ENCODE measurements around the gene FKBP3. TPM values are rescaled to one million over a fixed set of nuclear protein-coding genes. Genes with fewer than 3 reads are reported as not detected.
A peak's percentile ranks its signal among the peaks of the same experiment; 100 is the strongest.
"Not testable (repeated sequence)": the region's sequence is repeated elsewhere in the genome, so short reads cannot be mapped to it uniquely, and the experiment has no call there.

FKBP3 gene
- 66.3 and 67.0 TPM in 2 replicates for total RNA-seq
- polyA plus RNA-seq (2012): 72.5 TPM

GRCh38 chr14:45134051-45134958 is at the start of gene FKBP3:
FKBP3 (minus strand) TSS chr14:45134481; CDS start chr14:45134456, 25 bp downstream.
- peak; percentile 99 for DNase-seq (ENCODE audit: low read depth)

GRCh38 chr14:45181806-45182205 is 47.5 kb upstream of the FKBP3 start:
- DNase-seq (ENCODE audit: low read depth): no peak

GRCh38 chr14:45181329-45181728 is 47.0 kb upstream of the FKBP3 start:
- DNase-seq (ENCODE audit: low read depth): no peak

- no peak for DNase-seq (ENCODE audit: low read depth)
These were observed 42.8 kb upstream of the FKBP3 start for GRCh38 chr14:45177076-45177475.

GRCh38 chr14:45169906-45170305 is 35.6 kb upstream of the FKBP3 start:
- no peak for DNase-seq (ENCODE audit: low read depth)

- DNase-seq (ENCODE audit: low read depth): peak; percentile 13
These were observed 21.8 kb upstream of the FKBP3 start for GRCh38 chr14:45156067-45156466.

- no peak for DNase-seq (ENCODE audit: low read depth)
These were observed 16.2 kb upstream of the FKBP3 start for GRCh38 chr14:45150386-45150890.

GRCh38 chr14:45149602-45150001 is 15.3 kb upstream of the FKBP3 start:
- DNase-seq (ENCODE audit: low read depth): no peak

GRCh38 chr14:45145214-45145613 is 10.9 kb upstream of the FKBP3 start:
- peak; percentile 6 for DNase-seq (ENCODE audit: low read depth)

- DNase-seq (ENCODE audit: low read depth): no peak
These were observed 10.4 kb upstream of the FKBP3 start for GRCh38 chr14:45144658-45145057.

- DNase-seq (ENCODE audit: low read depth): not testable (repeated sequence)
These were observed 7.8 kb upstream of the FKBP3 start for GRCh38 chr14:45142083-45142482.

GRCh38 chr14:45140661-45141187 is 6.4 kb upstream of the FKBP3 start:
- no peak for DNase-seq (ENCODE audit: low read depth)

GRCh38 chr14:45136399-45136798 is 2.1 kb upstream of the FKBP3 start:
- no peak for DNase-seq (ENCODE audit: low read depth)

- DNase-seq (ENCODE audit: low read depth): peak; percentile 98
These were observed 1.5 kb upstream of the FKBP3 start, which contains the start of gene FANCM for GRCh38 chr14:45135659-45136395. FANCM (plus strand) TSS chr14:45135930; CDS start chr14:45136032, 102 bp downstream.

GRCh38 chr14:45135156-45135555 is 875 bp upstream of the FKBP3 start:
- DNase-seq (ENCODE audit: low read depth): no peak

- DNase-seq (ENCODE audit: low read depth): peak; percentile 8
These were observed 614 bp downstream of the FKBP3 start for GRCh38 chr14:45133683-45134050.

- no peak for DNase-seq (ENCODE audit: low read depth)
These were observed 5.2 kb downstream of the FKBP3 start for GRCh38 chr14:45128963-45129629.

GRCh38 chr14:45125754-45126153 is 8.5 kb downstream of the FKBP3 start:
- DNase-seq (ENCODE audit: low read depth): no peak

GRCh38 chr14:45123271-45123670 is 11.0 kb downstream of the FKBP3 start:
- DNase-seq (ENCODE audit: low read depth): no peak

- no peak for DNase-seq (ENCODE audit: low read depth)
These were observed 14.2 kb downstream of the FKBP3 start for GRCh38 chr14:45120096-45120495.

- no peak for DNase-seq (ENCODE audit: low read depth)
These were observed 15.7 kb downstream of the FKBP3 start for GRCh38 chr14:45118594-45118993.

All from myocyte (in vitro differentiated cells).